Type B pancreatic cell (in vitro differentiated cells): Measurements from ENCODE around the gene SLC46A2. TPM values are rescaled to one million over a fixed set of nuclear protein-coding genes. Genes with fewer than 3 reads are reported as not detected.

Experiments used
- DNase-seq: peaks from one replicate; pipeline ENCODE4 v3.0.0; 2021; ENCODE audit warnings: mixed read lengths; ENCODE audit not compliant: unreplicated experiment; ENCODE audit errors: extremely low spot score
- H3K27ac Mint-ChIP-seq: 2 replicates; pipeline ENCODE4 v1.8.0; 2021; ENCODE audit warnings: mild to moderate bottlenecking, mixed read lengths
- H3K27me3 Mint-ChIP-seq: 2 replicates; pipeline ENCODE4 v1.8.0; 2021; ENCODE audit warnings: mixed read lengths
- H3K36me3 Mint-ChIP-seq: 2 replicates; pipeline ENCODE4 v1.8.0; 2021; ENCODE audit warnings: mixed read lengths
- H3K4me1 Mint-ChIP-seq: one replicate; pipeline ENCODE4 v1.8.0; 2021; ENCODE audit warnings: mixed read lengths; ENCODE audit not compliant: unreplicated experiment
- H3K4me3 Mint-ChIP-seq: 2 replicates; pipeline ENCODE4 v1.8.0; 2021; ENCODE audit warnings: mild to moderate bottlenecking, mixed read lengths
- H3K9me3 Mint-ChIP-seq: 2 replicates; pipeline ENCODE4 v1.8.0; 2021; ENCODE audit warnings: mixed read lengths
- total RNA-seq: library from RNA; stranded (reverse); gene quantifications from 2 replicates; pipeline ENCODE4 v1.2.1, GENCODE V29; 2021; ENCODE audit warnings: low replicate concordance
- TF ChIP-seq, protein P1 (sequence below): fragments of 200-600 bp; sonication (generic); conservative IDR thresholded peaks from 2 replicates; pipeline ENCODE4 v1.5.0; 2021; ENCODE audit warnings: antibody characterized with exemption, mild to moderate bottlenecking

The SLC46A2 gene
- total RNA-seq, 1 donor from 2014 or later: not detected

DNA sequence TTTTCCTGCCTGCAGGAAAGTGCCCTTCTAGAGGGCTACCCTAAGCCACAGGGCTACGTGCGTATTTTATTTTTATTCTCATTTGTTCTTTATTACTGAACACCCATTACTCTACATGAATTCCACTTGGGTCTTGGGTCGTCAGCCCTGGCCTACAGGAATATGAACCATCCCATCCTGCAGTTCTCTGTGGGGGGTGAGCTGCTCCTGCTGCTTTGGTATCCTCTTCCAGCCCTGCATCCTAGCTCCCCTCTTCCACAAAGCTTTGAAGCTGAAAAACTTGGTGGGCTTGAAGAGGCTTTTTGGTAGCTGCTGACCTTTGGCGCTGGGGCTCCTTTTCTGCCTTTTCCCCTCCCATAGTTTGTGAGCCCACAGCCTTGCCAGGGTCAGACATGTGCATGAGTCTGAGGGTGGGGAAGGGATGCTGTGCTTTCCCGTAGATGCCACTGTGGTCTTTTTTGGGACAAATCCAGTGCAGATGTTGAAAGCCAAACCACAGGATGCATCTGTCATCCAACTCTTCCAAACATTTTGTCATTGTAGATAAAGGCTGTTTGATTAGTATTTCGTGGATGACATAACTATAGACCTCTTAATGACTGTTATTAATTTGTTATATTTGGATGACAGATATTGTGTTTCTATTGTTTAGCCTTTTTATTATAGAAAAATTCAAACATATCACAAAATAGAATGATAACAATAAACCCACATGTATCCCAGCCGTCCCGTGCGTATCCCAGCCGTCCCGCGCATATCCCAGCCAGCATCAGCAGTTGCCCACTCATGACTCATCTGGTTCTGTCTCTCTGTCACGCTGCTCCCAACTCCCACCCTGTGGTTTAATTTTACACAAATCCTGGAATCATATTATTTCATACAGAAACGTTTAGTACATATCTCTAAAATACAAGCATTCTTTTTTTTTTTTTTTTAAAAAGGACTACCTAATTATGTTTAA lies 43.9 kb downstream of the SLC46A2 start:
- Mint-ChIP-seq H3K36me3 (peaks cover 11% of the 10 kb centered on the region), H3K27me3 (no peaks in the 10 kb centered on the region), H3K4me1 (peaks cover 14% of the 10 kb centered on the region), H3K9me3 (peaks cover 5% of the 10 kb centered on the region), H3K27ac (no peak overlapping the region), H3K4me3 (no peak overlapping the region)
- no peak for DNase-seq
- TF ChIP-seq, protein P1, sequence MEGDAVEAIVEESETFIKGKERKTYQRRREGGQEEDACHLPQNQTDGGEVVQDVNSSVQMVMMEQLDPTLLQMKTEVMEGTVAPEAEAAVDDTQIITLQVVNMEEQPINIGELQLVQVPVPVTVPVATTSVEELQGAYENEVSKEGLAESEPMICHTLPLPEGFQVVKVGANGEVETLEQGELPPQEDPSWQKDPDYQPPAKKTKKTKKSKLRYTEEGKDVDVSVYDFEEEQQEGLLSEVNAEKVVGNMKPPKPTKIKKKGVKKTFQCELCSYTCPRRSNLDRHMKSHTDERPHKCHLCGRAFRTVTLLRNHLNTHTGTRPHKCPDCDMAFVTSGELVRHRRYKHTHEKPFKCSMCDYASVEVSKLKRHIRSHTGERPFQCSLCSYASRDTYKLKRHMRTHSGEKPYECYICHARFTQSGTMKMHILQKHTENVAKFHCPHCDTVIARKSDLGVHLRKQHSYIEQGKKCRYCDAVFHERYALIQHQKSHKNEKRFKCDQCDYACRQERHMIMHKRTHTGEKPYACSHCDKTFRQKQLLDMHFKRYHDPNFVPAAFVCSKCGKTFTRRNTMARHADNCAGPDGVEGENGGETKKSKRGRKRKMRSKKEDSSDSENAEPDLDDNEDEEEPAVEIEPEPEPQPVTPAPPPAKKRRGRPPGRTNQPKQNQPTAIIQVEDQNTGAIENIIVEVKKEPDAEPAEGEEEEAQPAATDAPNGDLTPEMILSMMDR: no peak

DNA sequence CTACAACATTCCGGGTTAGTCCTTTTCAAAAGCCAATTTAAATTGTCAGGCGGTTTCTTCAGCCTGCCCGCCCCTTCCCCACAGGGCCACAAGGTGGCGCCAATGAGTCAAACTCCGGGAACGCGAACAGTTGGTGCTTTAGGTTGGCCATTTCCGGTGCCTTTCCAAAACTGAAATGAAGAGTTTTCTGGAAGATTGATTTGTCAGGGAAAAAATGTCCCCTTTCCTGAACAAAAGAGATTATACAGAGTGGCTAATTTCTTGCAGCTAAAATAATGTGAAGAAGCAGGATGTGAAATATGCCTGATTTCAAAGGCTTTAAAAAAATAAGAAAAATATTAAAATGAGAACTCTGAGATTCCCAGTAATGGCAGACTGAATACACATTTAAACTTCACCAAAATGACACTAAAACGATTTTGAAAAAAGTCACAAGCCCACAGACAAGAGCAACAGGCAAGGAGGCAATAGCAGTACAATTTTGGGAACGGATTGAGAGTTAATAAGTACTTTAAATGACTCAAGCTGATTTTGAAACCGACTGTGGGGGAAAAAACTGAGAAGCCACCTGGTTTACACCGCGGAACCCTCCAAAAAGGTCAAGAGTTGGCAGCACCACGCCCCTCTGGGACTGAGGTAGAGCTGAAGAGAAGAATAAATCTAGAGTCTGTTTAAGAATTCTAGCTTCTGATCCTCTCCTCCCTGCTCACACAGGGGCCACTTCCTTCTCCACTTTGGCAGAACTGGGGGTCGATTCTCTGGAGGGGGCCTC lies 45.7 kb downstream of the SLC46A2 start:
- peaks cover 20% of the 10 kb centered on the region for H3K4me1 Mint-ChIP-seq
- H3K27ac Mint-ChIP-seq: no peak overlapping the region
- no peak overlapping the region for H3K4me3 Mint-ChIP-seq
- peaks cover 7% of the 10 kb centered on the region for H3K36me3 Mint-ChIP-seq
- H3K9me3 Mint-ChIP-seq: peaks cover 5% of the 10 kb centered on the region
- TF ChIP-seq, protein P1: peak; percentile 99
- DNase-seq: peak; percentile 81
- H3K27me3 Mint-ChIP-seq: no peaks in the 10 kb centered on the region

DNA sequence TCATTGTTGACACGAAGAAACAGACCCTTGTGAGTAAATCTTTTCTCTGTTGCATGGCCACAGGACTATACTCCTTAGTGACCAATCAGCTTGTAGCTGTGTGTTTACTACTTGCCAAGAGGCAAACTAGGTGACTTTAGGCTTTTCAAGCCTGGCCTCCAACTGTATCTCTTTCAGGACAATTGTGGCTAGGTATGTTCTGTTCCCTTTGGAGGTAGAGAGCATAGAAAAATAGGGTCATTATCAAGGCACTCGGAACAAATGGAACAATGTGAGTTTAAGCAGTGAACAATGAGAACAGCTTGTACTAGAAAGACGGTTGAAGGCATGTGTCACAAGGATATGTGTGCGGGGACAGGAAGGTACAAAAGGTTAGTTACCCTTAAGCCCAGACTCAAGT lies 48.1 kb downstream of the SLC46A2 start:
- no peaks in the 10 kb centered on the region for H3K27me3 Mint-ChIP-seq
- H3K4me3 Mint-ChIP-seq: no peak overlapping the region
- TF ChIP-seq, protein P1: no peak
- H3K4me1 Mint-ChIP-seq: peaks cover 20% of the 10 kb centered on the region
- no peak overlapping the region for H3K27ac Mint-ChIP-seq
- peaks cover 21% of the 10 kb centered on the region for H3K36me3 Mint-ChIP-seq
- no peak for DNase-seq
- H3K9me3 Mint-ChIP-seq: peaks cover 5% of the 10 kb centered on the region

DNA sequence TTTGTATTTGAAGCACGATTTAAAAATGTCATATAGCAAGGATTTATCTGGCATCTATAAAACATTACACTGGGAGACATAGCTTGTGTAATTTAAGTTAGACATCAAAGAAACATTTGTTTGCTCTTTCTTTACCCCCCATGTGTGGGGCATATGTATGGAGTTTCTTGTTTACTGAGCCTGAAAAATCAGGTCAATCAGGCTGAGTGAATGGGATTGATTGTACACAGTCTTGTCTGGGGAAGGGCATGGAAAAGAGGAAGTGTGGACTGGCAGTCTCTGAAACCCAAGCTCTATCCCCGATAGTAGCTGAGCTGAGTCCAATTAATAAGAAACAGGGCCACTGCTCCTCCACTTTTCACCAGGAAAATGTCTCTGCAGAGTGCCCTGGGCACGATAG lies 49.4 kb downstream of the SLC46A2 start:
- H3K9me3 Mint-ChIP-seq: peaks cover 5% of the 10 kb centered on the region
- no peak for DNase-seq
- H3K36me3 Mint-ChIP-seq: peaks cover 25% of the 10 kb centered on the region
- H3K27me3 Mint-ChIP-seq: no peaks in the 10 kb centered on the region
- no peak overlapping the region for H3K4me3 Mint-ChIP-seq
- no peak overlapping the region for H3K27ac Mint-ChIP-seq
- TF ChIP-seq, protein P1: no peak
- H3K4me1 Mint-ChIP-seq: peaks cover 20% of the 10 kb centered on the region

DNA sequence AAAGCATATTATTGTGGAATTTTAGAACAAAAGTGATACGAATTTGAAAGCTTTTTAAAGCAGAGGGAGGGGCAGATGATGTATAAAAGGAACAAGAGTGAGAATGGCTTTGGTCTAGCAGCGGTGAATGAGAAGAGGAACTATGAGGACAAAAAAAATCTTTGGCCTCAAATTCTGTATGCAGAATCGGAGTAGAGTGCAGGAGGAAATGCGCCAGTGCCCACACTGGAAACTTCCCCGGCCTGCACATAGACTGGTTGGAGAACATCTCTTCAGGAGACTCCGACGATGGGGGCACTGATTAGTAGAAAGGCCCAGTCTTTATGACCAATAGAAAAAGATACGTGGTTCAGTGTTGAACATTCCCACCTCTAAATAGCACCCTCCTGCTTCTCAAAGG lies 51.3 kb downstream of the SLC46A2 start:
- Mint-ChIP-seq H3K4me3 (no peak overlapping the region), H3K4me1 (peaks cover 15% of the 10 kb centered on the region), H3K9me3 (no peaks in the 10 kb centered on the region), H3K27me3 (no peaks in the 10 kb centered on the region), H3K36me3 (peaks cover 18% of the 10 kb centered on the region), H3K27ac (no peak overlapping the region)
- no peak for DNase-seq
- TF ChIP-seq, protein P1: no peak
